Bronchus fibroblast of lung (primary cell): ENCODE data around the gene WBP2NL. TPM values are rescaled to one million over a fixed set of nuclear protein-coding genes. Genes with fewer than 3 reads are reported as not detected.

Experiments used
- total RNA-seq: library from RNA; depleted of rRNA; stranded (reverse); fragments of >200 nt; gene quantifications from 2 replicates; pipeline ENCODE4 v1.2.3, GENCODE V29; 2015

The WBP2NL gene
- total RNA-seq = not detected in 2 replicates

GRCh38 chr22:41998361-41999261, at the start of gene WBP2NL:
Gene WBP2NL, plus strand, starts transcription at chr22:41998788. Its CDS starts 31 bp downstream, at chr22:41998819.

DNA sequence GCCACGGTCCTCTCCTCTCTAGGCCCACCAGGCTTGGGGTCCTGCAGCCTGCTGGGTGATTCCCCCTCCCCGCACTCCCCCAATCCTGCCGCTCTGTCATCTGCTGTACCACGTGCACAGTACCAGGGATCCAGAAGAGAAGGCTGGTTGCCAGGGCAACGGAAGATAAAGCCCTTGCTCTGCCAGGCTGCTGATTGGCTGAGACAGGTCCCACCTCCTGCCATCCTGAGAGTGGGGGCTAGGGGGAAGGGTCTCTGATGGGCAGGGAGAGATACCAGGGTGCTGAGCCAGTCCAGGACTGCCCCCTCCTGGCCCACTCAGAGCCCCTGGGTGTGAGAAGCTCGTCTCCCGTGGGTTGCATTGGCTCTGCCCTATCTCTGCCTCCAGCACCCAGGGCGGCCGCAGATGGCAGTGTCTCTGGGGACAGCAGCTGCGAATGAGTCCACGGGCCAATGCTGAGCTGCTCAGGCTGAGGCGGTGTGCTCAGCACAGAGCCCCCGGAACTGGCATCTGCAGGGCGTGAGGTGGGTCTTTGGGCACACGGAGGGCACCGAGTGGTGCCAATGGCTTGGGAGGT, 46.6 kb upstream of the WBP2NL start, which contains the start of gene SMIM45:
TSS of gene SMIM45 (plus strand) at position 253 of the 577 bp plus-strand sequence.

DNA sequence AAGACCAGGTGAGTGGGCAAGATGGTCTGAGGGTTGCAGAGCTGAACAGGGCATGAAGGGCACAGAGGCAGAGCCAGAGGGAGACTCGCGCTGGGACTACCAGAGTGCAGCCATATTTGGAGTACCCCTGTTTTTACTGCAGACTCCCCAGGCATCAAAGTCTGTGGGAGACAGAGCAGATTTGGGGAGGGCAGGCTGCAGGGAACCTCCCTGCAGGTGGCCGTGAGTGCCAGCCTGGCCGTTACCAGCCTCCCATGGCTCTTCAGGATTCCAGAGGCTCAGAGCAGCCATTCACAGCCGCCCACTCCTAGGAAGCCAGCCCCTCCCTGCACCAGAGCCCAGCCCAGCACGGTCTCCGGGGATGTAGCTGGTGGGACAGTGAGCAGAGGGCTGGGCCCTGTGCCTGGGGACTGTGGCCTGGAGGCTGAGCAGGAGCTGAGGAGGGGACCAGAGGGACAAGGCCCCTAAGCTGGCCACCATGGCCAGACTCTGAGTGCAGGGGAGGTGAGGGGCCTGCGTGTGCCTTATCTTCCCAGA, 29.4 kb upstream of the WBP2NL start, which contains the start of gene SEPTIN3:
TSS of gene SEPTIN3 (plus strand) at position 334 of the 537 bp plus-strand sequence. CDS start 2,050 bp downstream, outside the sequence.

DNA sequence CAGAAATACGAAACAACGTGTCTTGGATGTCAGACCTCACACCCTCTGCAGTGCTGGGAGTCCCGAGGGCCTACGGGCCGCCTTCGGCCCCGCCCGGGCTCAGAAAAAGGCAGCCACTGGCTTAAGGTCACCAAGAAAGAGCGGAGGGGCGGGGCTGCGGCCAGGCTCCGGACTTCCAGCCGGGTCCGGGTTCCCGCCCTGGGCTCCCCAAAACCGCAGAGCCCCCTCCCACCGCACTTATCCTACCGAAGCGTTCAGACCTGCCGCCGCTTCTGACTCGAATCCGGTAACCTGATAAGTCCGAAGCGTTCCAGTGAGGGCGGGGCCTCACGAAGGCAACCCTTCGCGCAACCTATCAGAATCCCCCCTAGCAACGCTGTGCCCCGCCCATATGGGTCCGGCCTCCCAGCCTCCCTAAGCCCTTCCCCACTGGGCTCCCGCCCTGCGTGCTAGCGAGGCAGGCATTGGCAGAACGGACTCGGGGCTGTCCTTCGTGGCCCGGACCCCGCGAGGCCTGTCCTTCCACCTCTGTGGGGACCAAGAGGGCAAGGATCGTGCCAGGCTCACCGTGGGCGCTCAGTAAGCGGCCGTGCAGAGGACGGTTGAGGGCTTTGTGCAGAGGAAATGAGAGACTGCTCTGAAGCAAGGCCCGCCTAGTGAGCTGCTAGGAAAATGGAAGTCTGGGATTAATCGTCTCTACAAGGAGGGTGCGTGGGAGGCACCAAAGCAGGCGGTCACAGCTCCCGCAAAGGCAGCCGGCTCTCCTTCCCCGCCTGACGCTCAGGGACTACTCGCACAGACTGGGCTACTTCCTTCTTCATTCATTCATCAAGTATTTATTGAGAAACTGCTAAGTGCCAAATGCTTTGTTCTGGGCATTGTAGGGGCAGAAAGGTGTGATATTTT, 72.2 kb downstream of the WBP2NL start, which contains the start of gene NAGA:
TSS of gene NAGA (minus strand) at position 296 of the 906 bp plus-strand sequence. CDS start 515 bp downstream, outside the sequence.

GRCh38 chr22:42074132-42074811, 75.7 kb downstream of the WBP2NL start, which contains the start of gene PHETA2:
Gene PHETA2, plus strand, starts transcription at chr22:42074248. Its CDS starts 3,046 bp downstream, at chr22:42077294.

Other genes with a start within 250 kb of the WBP2NL start
- 8.4 and 9.5 TPM in 2 replicates for gene CCDC134, start 198.1 kb upstream of the WBP2NL start, total RNA-seq
- gene SREBF2, start 165.7 kb upstream of the WBP2NL start, total RNA-seq = 99.9 and 103 TPM in 2 replicates
- not detected in 2 replicates for gene SHISA8, start 83.7 kb upstream of the WBP2NL start, total RNA-seq
- gene TNFRSF13C, start 72.0 kb upstream of the WBP2NL start, total RNA-seq = under 0.01 and 0.15 TPM in 2 replicates
- 42.2 and 49.5 TPM in 2 replicates for gene CENPM, start 51.6 kb upstream of the WBP2NL start, total RNA-seq
- gene SEPTIN3, start 29.3 kb upstream of the WBP2NL start, total RNA-seq = under 0.01 and 0.15 TPM in 2 replicates
- 39.2 and 40.7 TPM in 2 replicates for gene NAGA, start 72.0 kb downstream of the WBP2NL start, total RNA-seq
- gene PHETA2, start 75.5 kb downstream of the WBP2NL start, total RNA-seq = 16.8 TPM in 2 replicates
- 2.7 and 4.2 TPM in 2 replicates for gene SMDT1, start 80.9 kb downstream of the WBP2NL start, total RNA-seq
- 92.3 and 94.0 TPM in 2 replicates for gene NDUFA6, start 92.0 kb downstream of the WBP2NL start, total RNA-seq
- 0.15 and 0.17 TPM in 2 replicates for gene CYP2D6, start 132.0 kb downstream of the WBP2NL start, total RNA-seq